Measurements from ENCODE around the gene OLFM2. TPM values are rescaled to one million over a fixed set of nuclear protein-coding genes. Genes with fewer than 3 reads are reported as not detected.
A peak's percentile ranks its signal among the peaks of the same experiment; 100 is the strongest.
"Not testable (repeated sequence)": the region's sequence is repeated elsewhere in the genome, so short reads cannot be mapped to it uniquely, and the experiment has no call there.

The OLFM2 gene
- polyA plus RNA-seq, 1 experiment: 4.8 TPM

DNA sequence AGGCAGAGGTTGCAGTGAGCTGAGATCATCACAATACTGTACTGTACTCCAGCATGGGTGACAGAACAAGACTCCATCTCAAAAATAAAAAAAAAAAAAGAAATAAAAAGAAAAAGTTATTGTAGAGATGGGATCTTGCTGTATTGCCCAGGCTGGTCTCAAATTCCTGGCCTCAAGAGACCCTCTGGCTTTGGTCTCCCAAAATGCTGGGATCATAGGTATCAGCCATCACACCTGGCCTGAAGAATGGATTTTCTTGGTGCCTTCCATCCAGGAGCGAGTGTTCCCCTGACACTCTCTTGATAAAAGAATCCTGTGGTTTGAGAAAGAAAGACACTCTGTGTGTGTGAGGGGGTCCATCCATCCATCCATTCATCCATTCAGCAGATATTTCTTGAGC lies 4.7 kb downstream of the OLFM2 start:
- TF ChIP-seq, protein P1, sequence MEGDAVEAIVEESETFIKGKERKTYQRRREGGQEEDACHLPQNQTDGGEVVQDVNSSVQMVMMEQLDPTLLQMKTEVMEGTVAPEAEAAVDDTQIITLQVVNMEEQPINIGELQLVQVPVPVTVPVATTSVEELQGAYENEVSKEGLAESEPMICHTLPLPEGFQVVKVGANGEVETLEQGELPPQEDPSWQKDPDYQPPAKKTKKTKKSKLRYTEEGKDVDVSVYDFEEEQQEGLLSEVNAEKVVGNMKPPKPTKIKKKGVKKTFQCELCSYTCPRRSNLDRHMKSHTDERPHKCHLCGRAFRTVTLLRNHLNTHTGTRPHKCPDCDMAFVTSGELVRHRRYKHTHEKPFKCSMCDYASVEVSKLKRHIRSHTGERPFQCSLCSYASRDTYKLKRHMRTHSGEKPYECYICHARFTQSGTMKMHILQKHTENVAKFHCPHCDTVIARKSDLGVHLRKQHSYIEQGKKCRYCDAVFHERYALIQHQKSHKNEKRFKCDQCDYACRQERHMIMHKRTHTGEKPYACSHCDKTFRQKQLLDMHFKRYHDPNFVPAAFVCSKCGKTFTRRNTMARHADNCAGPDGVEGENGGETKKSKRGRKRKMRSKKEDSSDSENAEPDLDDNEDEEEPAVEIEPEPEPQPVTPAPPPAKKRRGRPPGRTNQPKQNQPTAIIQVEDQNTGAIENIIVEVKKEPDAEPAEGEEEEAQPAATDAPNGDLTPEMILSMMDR (IDR thresholded peaks at IDR 0.05; ENCODE audit: low read depth, low read length): no peak
- POLR2A ChIA-PET: interaction anchor here (0.6 kb wide), 1 partner anchor 451 kb away, joined by 7 read pairs; no protein-coding TSS in a partner anchor
- Histone ChIP-seq H3K4me3 (ENCODE audit: low read depth, low read length) (no peak overlapping the region), H3K9me3 (ENCODE audit: control insufficient read depth, insufficient read depth, low read length) (no peaks in the 10 kb centered on the region; the same call in 1 of the 2 replicates), H3K27me3 (ENCODE audit: control insufficient read depth, insufficient read depth, low read length) (peaks cover 16% of the 10 kb centered on the region), H3K27ac (ENCODE audit: low read depth, low read length) (no peak overlapping the region)
- CTCF ChIA-PET: interaction anchor here (0.7 to 5.9 kb wide), 15 partner anchors 19 to 649 kb away, joined by 3 to 102 read pairs (median 3); no protein-coding TSS in a partner anchor
- no peak for DNase-seq (ENCODE audit: low read depth, low spot score)

DNA sequence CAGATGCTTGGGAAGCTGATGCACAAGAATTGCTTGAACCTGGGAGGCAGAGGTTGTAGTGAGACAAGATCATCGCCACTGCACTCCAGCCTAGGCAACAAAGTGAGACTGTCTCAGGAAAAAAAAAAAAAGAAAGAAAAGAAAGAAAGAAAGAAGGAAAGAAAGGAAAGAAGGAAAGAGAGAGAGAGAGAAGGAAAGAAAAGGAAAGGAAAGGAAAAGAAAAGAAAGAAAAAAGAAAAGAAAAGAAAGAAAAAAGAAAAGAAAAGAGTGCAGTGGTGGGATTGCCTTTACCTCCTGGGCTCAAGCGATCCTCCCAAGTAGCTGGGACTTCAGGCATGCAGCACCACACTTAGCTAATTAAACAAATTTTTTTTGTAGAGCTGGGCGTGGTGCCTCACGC lies 12.9 kb downstream of the OLFM2 start:
- TF ChIP-seq, protein P1 (IDR thresholded peaks at IDR 0.05; ENCODE audit: low read depth, low read length): no peak
- Histone ChIP-seq H3K27me3 (ENCODE audit: control insufficient read depth, insufficient read depth, low read length) (no peaks in the 10 kb centered on the region), H3K9me3 (ENCODE audit: control insufficient read depth, insufficient read depth, low read length) (no peaks in the 10 kb centered on the region), H3K27ac (ENCODE audit: low read depth, low read length) (no peak overlapping the region), H3K4me3 (ENCODE audit: low read depth, low read length) (no peak overlapping the region)
- no peak for DNase-seq (ENCODE audit: low read depth, low spot score)
- CTCF ChIA-PET: interaction anchor here (0.6 to 2.4 kb wide), 3 partner anchors 10 to 84 kb away, joined by 3 to 14 read pairs (median 6); no protein-coding TSS in a partner anchor
- POLR2A ChIA-PET: no interaction called here

DNA sequence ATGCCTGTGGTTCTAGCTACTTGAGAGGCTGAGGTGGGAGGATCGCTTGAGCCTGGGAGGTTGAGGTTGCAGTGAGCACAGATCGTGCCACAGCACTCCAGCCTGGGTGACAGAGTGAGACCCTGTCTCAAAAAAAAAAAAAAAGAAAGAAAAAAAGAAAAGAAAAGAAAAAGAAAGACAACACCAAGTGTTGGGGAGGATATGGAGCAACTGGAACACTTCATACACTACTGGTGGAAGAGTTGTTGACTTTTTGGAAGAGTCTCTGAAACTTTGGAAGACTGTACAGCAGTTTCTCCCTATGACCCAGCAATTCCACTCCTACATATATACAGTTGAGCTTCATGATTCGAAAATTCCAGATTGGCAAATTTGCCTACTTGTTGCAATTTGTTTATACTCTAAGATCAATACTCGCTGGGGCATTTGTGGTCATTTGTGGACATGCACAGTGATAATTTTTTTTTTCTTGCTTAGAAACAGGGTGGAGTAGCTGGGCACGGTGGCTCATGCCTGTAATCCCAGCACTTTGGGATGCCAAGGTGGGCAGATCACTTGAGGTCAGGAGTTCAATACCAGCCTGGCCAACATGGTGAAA lies 13.4 kb downstream of the OLFM2 start:
- H3K27me3 ChIP-seq (ENCODE audit: control insufficient read depth, insufficient read depth, low read length); H3K27ac ChIP-seq (ENCODE audit: low read depth, low read length); H3K4me3 ChIP-seq (ENCODE audit: low read depth, low read length); H3K9me3 ChIP-seq (ENCODE audit: control insufficient read depth, insufficient read depth, low read length); POLR2A ChIA-PET; DNase-seq (ENCODE audit: low read depth, low spot score): not testable (repeated sequence)
- CTCF ChIA-PET: interaction anchor here (0.6 to 1.2 kb wide), 4 partner anchors 9 to 105 kb away, joined by 3 to 5 read pairs (median 4); no protein-coding TSS in a partner anchor

DNA sequence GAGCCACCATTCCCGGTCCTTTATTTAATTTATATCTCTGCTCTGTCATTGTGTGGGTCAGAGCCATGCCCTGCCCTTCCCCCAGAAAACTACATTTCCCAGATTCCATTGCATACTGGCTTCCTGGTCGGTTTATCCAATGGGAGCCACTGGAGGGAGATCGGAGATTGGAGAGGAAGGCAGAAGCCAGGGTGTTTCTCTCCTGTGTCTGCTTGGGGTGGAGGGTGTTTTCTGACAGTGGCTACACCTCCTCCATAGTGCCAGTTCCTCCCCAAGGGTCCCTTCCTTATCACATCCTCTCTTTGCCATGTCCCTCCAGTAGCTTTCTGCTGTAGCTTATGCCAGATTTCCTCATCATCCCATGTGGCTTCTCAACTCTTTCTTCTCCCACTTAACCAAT lies 19.0 kb downstream of the OLFM2 start:
- H3K9me3 ChIP-seq (ENCODE audit: control insufficient read depth, insufficient read depth, low read length): no peaks in the 10 kb centered on the region
- no peak for DNase-seq (ENCODE audit: low read depth, low spot score)
- TF ChIP-seq, protein P1 (IDR thresholded peaks at IDR 0.05; ENCODE audit: low read depth, low read length): no peak
- H3K4me3 ChIP-seq (ENCODE audit: low read depth, low read length): no peak overlapping the region
- POLR2A ChIA-PET: no interaction called here
- CTCF ChIA-PET: interaction anchor here (0.6 to 1.4 kb wide), 2 partner anchors 110 to 303 kb away, joined by 3 read pairs; no protein-coding TSS in a partner anchor
- no peak overlapping the region for H3K27ac ChIP-seq (ENCODE audit: low read depth, low read length)
- peaks cover 9% of the 10 kb centered on the region for H3K27me3 ChIP-seq (ENCODE audit: control insufficient read depth, insufficient read depth, low read length)

DNA sequence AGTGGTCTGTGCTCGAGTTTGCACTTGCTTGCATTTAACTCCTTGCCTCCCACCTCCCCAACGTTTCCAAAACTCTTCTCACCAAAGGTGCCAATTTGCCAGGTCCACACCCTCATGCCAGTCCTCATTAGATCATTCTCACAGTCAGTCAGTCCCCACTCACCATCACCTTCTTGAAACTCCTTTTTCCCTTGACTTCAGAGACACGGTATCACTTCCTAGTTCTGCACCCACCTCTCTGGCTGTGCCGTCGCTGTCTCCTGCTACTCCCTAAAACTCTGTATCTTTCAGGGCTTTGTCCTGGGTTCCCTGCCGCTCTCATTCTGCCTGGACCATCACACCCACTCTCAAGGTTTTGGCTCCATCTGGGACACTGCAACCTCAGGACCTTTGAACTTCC lies 19.6 kb downstream of the OLFM2 start:
- CTCF ChIA-PET: interaction anchor here (0.6 to 1.4 kb wide), 2 partner anchors 111 to 302 kb away, joined by 3 read pairs; no protein-coding TSS in a partner anchor
- TF ChIP-seq, protein P1 (IDR thresholded peaks at IDR 0.05; ENCODE audit: low read depth, low read length): no peak
- Histone ChIP-seq H3K9me3 (ENCODE audit: control insufficient read depth, insufficient read depth, low read length) (no peaks in the 10 kb centered on the region), H3K27ac (ENCODE audit: low read depth, low read length) (peak overlapping the region; percentile 11), H3K27me3 (ENCODE audit: control insufficient read depth, insufficient read depth, low read length) (peaks cover 13% of the 10 kb centered on the region), H3K4me3 (ENCODE audit: low read depth, low read length) (no peak overlapping the region)
- no peak for DNase-seq (ENCODE audit: low read depth, low spot score)
- POLR2A ChIA-PET: no interaction called here
